WERI-Rb-1 (cell line): Measurements from ENCODE around the gene CDK7.
"Not testable (repeated sequence)": the region's sequence is repeated elsewhere in the genome, so short reads cannot be mapped to it uniquely, and the experiment has no call there.

Experiments
- DNase-seq: peaks from one replicate; pipeline ENCODE4 v3.0.0-alpha.2; 2020
- H3K27ac ChIP-seq: fragments of 250-450 bp; sonication (Bioruptor Pico); 2 replicates; pipeline ENCODE4 v1.5.1; 2020; ENCODE audit warnings: mild to moderate bottlenecking, moderate library complexity
- H3K27me3 ChIP-seq: fragments of 250-450 bp; sonication (Bioruptor Pico); 2 replicates; pipeline ENCODE4 v1.5.1; 2021; ENCODE audit warnings: mild to moderate bottlenecking, low read depth, moderate library complexity; ENCODE audit not compliant: insufficient read depth, severe bottlenecking
- H3K36me3 ChIP-seq: fragments of 250-450 bp; sonication (Bioruptor Pico); 2 replicates; pipeline ENCODE4 v1.5.1; 2020; ENCODE audit warnings: mild to moderate bottlenecking, moderate library complexity
- H3K4me3 ChIP-seq: 2 replicates; pipeline ENCODE4 v1.5.1; 2011; ENCODE audit warnings: low read depth, mild to moderate bottlenecking, control low read depth, low read length
- H3K9me3 ChIP-seq: fragments of 250-450 bp; sonication (Bioruptor Pico); 2 replicates; pipeline ENCODE4 v1.5.1; 2021; ENCODE audit warnings: mild to moderate bottlenecking, moderate library complexity; ENCODE audit not compliant: severe bottlenecking
- TF ChIP-seq, protein P1 (sequence below): IDR thresholded peaks from 2 replicates; pipeline ENCODE4 v1.5.1; 2011; ENCODE audit warnings: low read depth, mild to moderate bottlenecking, control low read depth, inconsistent platforms, low read length

CDK7 gene

DNA sequence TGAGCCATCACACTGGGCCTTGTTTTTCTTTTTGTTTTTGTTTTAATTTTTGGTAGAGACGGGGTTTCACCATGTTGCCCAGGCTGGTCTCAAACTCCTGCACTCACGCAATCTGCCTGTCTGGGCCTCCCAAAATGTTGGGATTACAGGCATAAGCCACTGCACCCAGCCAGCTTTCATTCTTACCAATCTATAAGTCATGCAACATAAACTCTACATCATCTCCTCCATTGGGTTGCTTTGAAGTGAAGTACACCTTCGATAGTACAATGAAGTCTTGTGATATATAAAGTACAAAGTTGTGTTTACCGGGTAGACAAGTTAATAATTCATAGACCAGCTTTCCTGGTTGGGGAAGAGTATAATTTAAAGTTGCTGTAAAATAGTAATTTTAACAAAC lies 8.8 kb upstream of the CDK7 start:
- H3K27ac ChIP-seq = no peak overlapping the region
- TF ChIP-seq, protein P1, sequence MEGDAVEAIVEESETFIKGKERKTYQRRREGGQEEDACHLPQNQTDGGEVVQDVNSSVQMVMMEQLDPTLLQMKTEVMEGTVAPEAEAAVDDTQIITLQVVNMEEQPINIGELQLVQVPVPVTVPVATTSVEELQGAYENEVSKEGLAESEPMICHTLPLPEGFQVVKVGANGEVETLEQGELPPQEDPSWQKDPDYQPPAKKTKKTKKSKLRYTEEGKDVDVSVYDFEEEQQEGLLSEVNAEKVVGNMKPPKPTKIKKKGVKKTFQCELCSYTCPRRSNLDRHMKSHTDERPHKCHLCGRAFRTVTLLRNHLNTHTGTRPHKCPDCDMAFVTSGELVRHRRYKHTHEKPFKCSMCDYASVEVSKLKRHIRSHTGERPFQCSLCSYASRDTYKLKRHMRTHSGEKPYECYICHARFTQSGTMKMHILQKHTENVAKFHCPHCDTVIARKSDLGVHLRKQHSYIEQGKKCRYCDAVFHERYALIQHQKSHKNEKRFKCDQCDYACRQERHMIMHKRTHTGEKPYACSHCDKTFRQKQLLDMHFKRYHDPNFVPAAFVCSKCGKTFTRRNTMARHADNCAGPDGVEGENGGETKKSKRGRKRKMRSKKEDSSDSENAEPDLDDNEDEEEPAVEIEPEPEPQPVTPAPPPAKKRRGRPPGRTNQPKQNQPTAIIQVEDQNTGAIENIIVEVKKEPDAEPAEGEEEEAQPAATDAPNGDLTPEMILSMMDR = no peak
- H3K36me3 ChIP-seq = peaks cover 15% of the 10 kb centered on the region

DNA sequence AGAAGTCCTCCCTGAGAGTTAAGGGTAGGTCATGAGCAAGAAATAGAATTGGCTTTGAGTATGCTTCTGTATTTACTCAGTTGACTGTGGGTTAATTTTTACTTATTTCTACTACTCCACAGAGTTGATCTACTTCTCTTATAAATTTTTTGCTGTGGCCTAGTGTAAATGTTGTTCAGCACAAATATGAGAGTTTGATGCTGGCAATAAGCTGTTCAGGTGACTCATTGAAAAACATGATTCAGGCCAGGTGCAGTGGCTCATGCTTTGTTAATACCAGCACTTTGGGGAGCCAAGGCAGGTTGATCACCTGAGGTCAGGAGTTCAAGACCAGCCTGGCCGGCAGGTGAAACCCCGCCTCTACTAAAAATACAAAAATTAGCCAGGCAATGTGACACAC lies 4.5 kb upstream of the CDK7 start:
- no peaks in the 10 kb centered on the region for H3K9me3 ChIP-seq
- H3K4me3 ChIP-seq = no peak overlapping the region
- no peak for DNase-seq
- peaks cover 11% of the 10 kb centered on the region for H3K36me3 ChIP-seq
- no peaks in the 10 kb centered on the region for H3K27me3 ChIP-seq
- no peak overlapping the region for H3K27ac ChIP-seq
- TF ChIP-seq, protein P1 = no peak

More for the DNA sequence above, 8.8 kb upstream of the CDK7 start:
- no peaks in the 10 kb centered on the region for H3K9me3 ChIP-seq
- no peaks in the 10 kb centered on the region for H3K27me3 ChIP-seq
- no peak overlapping the region for H3K4me3 ChIP-seq
- DNase-seq = no peak

DNA sequence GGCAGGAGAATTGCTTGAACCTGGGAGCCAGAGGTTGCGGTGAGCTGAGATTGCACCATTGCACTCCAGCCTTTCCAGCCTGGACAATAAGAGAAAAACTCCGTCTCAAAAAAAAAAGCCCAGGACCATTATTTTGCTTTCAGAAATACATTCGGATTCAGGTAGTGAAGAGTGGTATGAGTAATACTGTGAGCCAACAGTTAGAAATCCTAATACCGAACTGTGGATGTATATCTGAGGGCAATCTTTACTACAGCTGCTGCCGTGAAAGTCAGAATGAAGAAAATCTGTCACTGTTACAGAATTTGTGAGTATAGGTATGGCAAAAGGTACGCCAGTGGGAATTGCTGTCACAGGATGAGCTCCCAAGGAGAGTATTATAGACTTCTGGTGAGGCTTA lies 3.4 kb upstream of the CDK7 start:
- TF ChIP-seq, protein P1 = no peak
- H3K27me3 ChIP-seq = no peaks in the 10 kb centered on the region
- no peak for DNase-seq

DNA sequence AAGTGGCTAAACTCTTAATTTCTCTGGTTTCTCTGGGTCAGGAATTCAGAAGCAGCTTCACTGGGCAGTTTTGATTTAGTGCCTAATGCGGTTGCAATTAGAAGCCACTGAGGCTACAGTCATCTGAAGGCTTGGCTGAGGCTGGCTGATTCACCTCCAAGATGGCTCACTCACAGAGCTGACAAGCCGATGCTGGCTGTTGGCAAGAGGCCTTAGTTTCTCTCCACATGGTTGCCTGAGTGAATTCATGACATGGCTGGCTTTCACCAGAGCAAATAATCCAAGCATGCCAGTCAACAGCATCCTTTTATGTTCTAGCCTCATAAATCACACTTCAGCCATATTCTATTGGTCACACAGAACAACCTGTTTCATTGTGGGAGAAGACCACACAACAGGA lies 2.8 kb upstream of the CDK7 start:
- H3K27ac ChIP-seq = no peak overlapping the region

More for the DNA sequence above, 3.4 kb upstream of the CDK7 start:
- no peak overlapping the region for H3K4me3 ChIP-seq
- peaks cover 11% of the 10 kb centered on the region for H3K36me3 ChIP-seq
- H3K27ac ChIP-seq = no peak overlapping the region
- no peaks in the 10 kb centered on the region for H3K9me3 ChIP-seq

DNA sequence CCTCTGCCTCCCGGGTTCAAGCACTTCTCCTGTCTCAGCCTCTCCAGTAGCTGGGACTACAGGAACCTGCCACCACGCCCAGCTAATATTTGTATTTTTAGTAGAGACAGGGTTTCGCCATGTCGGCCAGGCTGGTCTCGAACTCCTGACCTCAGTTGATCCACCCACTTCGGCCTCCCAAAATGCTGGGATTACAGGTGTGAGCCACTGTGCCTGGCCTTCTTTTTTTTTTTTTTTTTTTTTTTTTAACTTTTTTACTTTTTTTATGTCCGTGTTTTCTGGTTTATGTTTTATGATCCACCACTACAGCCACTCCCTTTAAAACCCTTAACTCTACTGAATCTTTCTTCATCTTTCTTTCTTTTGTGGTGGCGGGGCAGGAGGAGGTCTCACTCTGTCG lies 2.0 kb downstream of the CDK7 start:
- not testable (repeated sequence) for H3K9me3 ChIP-seq, H3K4me3 ChIP-seq, DNase-seq, H3K27me3 ChIP-seq, H3K27ac ChIP-seq
- peaks cover 26% of the 10 kb centered on the region for H3K36me3 ChIP-seq

More for the DNA sequence above, 2.8 kb upstream of the CDK7 start:
- Histone ChIP-seq H3K4me3 (no peak overlapping the region), H3K9me3 (no peaks in the 10 kb centered on the region), H3K27me3 (no peaks in the 10 kb centered on the region), H3K36me3 (peaks cover 11% of the 10 kb centered on the region)
- TF ChIP-seq, protein P1 = no peak
- no peak for DNase-seq

DNA sequence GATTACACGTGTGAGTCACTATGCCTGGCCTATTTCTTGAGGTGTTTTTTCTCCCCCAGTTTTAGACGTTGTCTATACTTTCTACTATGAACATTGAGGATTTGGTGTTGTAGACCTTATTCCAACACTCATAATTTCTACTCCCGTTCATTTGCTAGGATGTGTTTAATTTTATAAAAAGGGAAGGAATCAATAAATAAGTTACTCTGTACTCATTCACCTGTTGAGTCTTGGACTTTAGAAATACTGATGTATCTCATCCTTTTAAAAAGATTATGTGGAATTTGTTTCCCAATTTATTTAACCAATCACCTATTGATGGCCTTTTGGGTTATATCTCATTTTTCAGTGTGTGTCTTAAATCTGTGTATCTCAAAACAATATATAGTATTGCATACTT lies 3.2 kb downstream of the CDK7 start:
- no peaks in the 10 kb centered on the region for H3K9me3 ChIP-seq
- TF ChIP-seq, protein P1 = no peak
- no peak overlapping the region for H3K27ac ChIP-seq
- no peak for DNase-seq
- H3K36me3 ChIP-seq = peaks cover 27% of the 10 kb centered on the region
- H3K4me3 ChIP-seq = no peak overlapping the region
- H3K27me3 ChIP-seq = no peaks in the 10 kb centered on the region
